Adipocyte (in vitro differentiated cells): ENCODE data around the gene RAP1GAP.

Source experiments
- DNase-seq: peaks from one replicate; pipeline ENCODE4 v3.0.0-alpha.2; 2015; ENCODE audit warnings: low read depth
- H3K27me3 ChIP-seq: replicated peaks from 2 replicates; pipeline ENCODE4 v1.7.0; 2013; ENCODE audit warnings: mild to moderate bottlenecking, low read length, moderate library complexity; ENCODE audit not compliant: control insufficient read depth, insufficient read depth
- H3K36me3 ChIP-seq: 2 replicates; pipeline ENCODE4 v1.7.0; 2013; ENCODE audit warnings: low read length, mild to moderate bottlenecking, moderate library complexity; ENCODE audit not compliant: control insufficient read depth, insufficient read depth, severe bottlenecking
- H3K4me1 ChIP-seq: 2 replicates; pipeline ENCODE4 v1.7.0; 2013; ENCODE audit warnings: mild to moderate bottlenecking, low read length, moderate library complexity; ENCODE audit not compliant: control insufficient read depth, insufficient read depth
- H3K4me3 ChIP-seq: 2 replicates; pipeline ENCODE4 v1.7.0; 2013; ENCODE audit warnings: mild to moderate bottlenecking, low read length, moderate library complexity
- H3K9ac ChIP-seq: 2 replicates; pipeline ENCODE4 v1.7.0; 2013; ENCODE audit warnings: mild to moderate bottlenecking, low read length, moderate library complexity
- H3K9me3 ChIP-seq: 2 replicates; pipeline ENCODE4 v1.7.0; 2013; ENCODE audit warnings: mild to moderate bottlenecking, low read length, moderate library complexity; ENCODE audit not compliant: control insufficient read depth

RAP1GAP gene

GRCh38 chr1:21620011-21620410 is 49.1 kb downstream of the RAP1GAP start:
- Histone ChIP-seq H3K36me3 (no peaks in the 10 kb centered on the region), H3K4me3 (no peak overlapping the region), H3K27me3 (peaks cover 29% of the 10 kb centered on the region), H3K9me3 (no peaks in the 10 kb centered on the region), H3K9ac (no peak overlapping the region), H3K4me1 (no peaks in the 10 kb centered on the region)
- DNase-seq = no peak

GRCh38 chr1:21619375-21619947 is 49.7 kb downstream of the RAP1GAP start:
- Histone ChIP-seq H3K9me3 (no peaks in the 10 kb centered on the region), H3K4me3 (no peak overlapping the region), H3K36me3 (no peaks in the 10 kb centered on the region), H3K9ac (no peak overlapping the region), H3K27me3 (peaks cover 29% of the 10 kb centered on the region), H3K4me1 (no peaks in the 10 kb centered on the region)
- no peak for DNase-seq

- Histone ChIP-seq H3K9me3 (no peaks in the 10 kb centered on the region), H3K27me3 (peaks cover 30% of the 10 kb centered on the region), H3K4me1 (no peaks in the 10 kb centered on the region), H3K9ac (no peak overlapping the region), H3K4me3 (no peak overlapping the region), H3K36me3 (no peaks in the 10 kb centered on the region)
- no peak for DNase-seq
Observed at GRCh38 chr1:21618561-21619374, 50.4 kb downstream of the RAP1GAP start.

- Histone ChIP-seq H3K36me3 (no peaks in the 10 kb centered on the region), H3K27me3 (peaks cover 37% of the 10 kb centered on the region), H3K4me3 (no peak overlapping the region), H3K9me3 (no peaks in the 10 kb centered on the region), H3K4me1 (no peaks in the 10 kb centered on the region), H3K9ac (no peak overlapping the region)
- DNase-seq = no peak
Observed at GRCh38 chr1:21618059-21618458, 51.1 kb downstream of the RAP1GAP start.

GRCh38 chr1:21617126-21617738 is 51.9 kb downstream of the RAP1GAP start:
- Histone ChIP-seq H3K9ac (no peak overlapping the region), H3K4me3 (no peak overlapping the region), H3K9me3 (no peaks in the 10 kb centered on the region), H3K36me3 (no peaks in the 10 kb centered on the region), H3K4me1 (no peaks in the 10 kb centered on the region), H3K27me3 (peaks cover 45% of the 10 kb centered on the region)
- no peak for DNase-seq

- H3K27me3 ChIP-seq = peaks cover 42% of the 10 kb centered on the region
- H3K9me3 ChIP-seq = no peaks in the 10 kb centered on the region
- DNase-seq = no peak
- no peak overlapping the region for H3K9ac ChIP-seq
- no peak overlapping the region for H3K4me3 ChIP-seq
- H3K4me1 ChIP-seq = no peaks in the 10 kb centered on the region
- H3K36me3 ChIP-seq = no peaks in the 10 kb centered on the region
Observed at GRCh38 chr1:21616372-21616771, 52.8 kb downstream of the RAP1GAP start.

- Histone ChIP-seq H3K9ac (no peak overlapping the region), H3K9me3 (no peaks in the 10 kb centered on the region), H3K36me3 (no peaks in the 10 kb centered on the region), H3K4me3 (no peak overlapping the region), H3K4me1 (no peaks in the 10 kb centered on the region), H3K27me3 (peaks cover 27% of the 10 kb centered on the region)
- no peak for DNase-seq
Observed at GRCh38 chr1:21614419-21615115, 54.6 kb downstream of the RAP1GAP start.

- DNase-seq = no peak
- H3K9me3 ChIP-seq = no peaks in the 10 kb centered on the region
- H3K27me3 ChIP-seq = peaks cover 25% of the 10 kb centered on the region
- no peaks in the 10 kb centered on the region for H3K36me3 ChIP-seq
- H3K4me1 ChIP-seq = no peaks in the 10 kb centered on the region
- H3K9ac ChIP-seq = no peak overlapping the region
- no peak overlapping the region for H3K4me3 ChIP-seq
Observed at GRCh38 chr1:21613072-21613867, 55.9 kb downstream of the RAP1GAP start.

GRCh38 chr1:21612057-21612456 is 57.1 kb downstream of the RAP1GAP start:
- Histone ChIP-seq H3K36me3 (no peaks in the 10 kb centered on the region), H3K9ac (no peak overlapping the region), H3K9me3 (no peaks in the 10 kb centered on the region), H3K27me3 (peaks cover 25% of the 10 kb centered on the region), H3K4me1 (no peaks in the 10 kb centered on the region), H3K4me3 (no peak overlapping the region)
- no peak for DNase-seq

GRCh38 chr1:21610989-21611785 is 58.0 kb downstream of the RAP1GAP start:
- Histone ChIP-seq H3K9me3 (no peaks in the 10 kb centered on the region), H3K4me3 (no peak overlapping the region), H3K9ac (no peak overlapping the region), H3K36me3 (no peaks in the 10 kb centered on the region), H3K4me1 (no peaks in the 10 kb centered on the region), H3K27me3 (peaks cover 25% of the 10 kb centered on the region)
- DNase-seq = no peak
